Measurements from ENCODE around the gene SPATS1.
"Not testable (repeated sequence)": the region's sequence is repeated elsewhere in the genome, so short reads cannot be mapped to it uniquely, and the experiment has no call there.

SPATS1 gene

DNA sequence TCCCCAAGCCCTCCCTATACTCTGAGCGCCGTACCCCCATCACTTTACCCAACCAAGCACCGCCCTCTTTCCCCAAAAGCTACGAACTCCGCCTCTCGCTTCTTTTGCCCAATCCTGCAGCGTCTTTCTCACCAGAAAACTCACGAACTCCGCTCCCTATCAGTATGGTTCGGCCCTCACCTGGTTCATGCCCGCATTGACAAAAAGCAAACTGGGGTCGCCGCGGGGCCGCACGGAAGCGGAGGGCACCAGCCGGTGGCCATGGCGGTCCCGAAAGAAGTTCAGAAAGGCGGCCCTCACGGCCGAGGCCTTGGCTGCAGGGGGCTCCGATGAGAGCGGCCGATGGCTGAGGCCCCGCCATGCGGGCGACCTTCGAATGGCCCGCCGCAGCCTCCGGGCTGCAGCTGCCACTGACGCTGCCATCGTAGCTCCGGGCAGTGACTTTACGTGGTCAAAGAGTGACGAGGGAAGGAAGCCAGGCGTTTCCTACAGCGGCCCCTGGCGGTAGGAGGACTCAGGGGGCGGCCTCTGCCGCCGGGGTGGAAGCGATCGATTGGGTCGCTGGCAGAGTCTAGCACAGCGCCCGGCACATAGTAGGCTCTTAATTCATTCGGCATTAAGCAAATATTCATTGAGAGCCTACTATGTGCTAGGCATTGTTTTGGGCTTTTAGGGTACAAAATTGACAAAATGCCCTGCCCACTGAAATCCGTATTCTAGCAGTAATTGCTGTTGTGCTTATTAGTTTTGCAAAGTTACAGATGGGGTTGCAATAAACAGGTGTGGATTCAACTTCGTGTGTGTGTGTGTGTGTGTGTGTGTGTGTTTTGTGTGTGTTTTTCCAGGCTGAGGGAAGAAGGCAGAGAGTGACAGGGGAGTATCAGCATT, 29.3 kb upstream of the SPATS1 start, which contains the start of gene AARS2:
AARS2 (minus strand) TSS at position 447 of the 888 bp plus-strand sequence; CDS start at position 423, 24 bp downstream.
- DNase-seq = peak; percentile 88 to 93

GRCh38 chr6:44314657-44315056, 27.8 kb upstream of the SPATS1 start:
- DNase-seq = not testable (repeated sequence)

DNA sequence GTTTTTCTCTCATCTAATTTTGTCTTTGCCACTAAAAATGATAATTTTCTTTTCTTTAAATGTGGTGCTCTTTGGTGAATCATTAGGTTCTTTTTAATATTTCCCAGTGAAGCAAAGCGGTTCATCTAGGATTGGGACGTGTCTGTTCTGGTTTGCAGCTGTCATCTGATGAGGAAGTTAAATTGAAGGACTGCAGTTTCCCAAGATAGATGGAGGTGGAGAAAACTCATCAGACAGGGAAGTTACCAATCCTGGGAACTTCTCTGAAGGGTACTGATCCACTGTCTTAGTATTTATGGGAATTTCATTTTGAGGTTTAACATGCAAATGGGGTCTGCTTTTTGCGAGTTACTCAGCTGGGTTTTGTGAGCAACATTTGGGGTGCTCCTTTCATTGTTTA, 26.9 kb upstream of the SPATS1 start:
- DNase-seq = no peak

- DNase-seq = no peak
These were observed 26.5 kb upstream of the SPATS1 start for GRCh38 chr6:44315951-44316350.

DNA sequence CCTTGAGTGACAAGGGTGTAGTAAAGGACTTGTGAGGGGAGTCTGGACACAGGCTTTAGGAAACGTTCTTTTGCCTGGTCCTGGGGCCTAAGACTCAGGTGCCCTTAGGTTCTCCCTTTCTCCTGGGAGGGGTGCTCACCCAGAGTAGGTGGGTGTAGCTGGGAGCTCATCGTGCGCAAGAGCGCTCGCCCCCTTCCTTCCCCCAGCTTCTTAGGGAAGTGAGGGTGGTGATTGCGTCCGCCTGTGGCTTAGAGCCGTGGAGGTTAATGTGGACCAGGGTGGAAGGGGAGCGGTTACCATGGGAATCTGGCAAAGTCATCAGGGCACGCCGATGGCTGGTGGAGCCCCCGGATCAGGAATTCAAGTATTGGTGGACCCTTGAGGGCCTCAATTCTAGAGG, 26.0 kb upstream of the SPATS1 start:
- DNase-seq = no peak

DNA sequence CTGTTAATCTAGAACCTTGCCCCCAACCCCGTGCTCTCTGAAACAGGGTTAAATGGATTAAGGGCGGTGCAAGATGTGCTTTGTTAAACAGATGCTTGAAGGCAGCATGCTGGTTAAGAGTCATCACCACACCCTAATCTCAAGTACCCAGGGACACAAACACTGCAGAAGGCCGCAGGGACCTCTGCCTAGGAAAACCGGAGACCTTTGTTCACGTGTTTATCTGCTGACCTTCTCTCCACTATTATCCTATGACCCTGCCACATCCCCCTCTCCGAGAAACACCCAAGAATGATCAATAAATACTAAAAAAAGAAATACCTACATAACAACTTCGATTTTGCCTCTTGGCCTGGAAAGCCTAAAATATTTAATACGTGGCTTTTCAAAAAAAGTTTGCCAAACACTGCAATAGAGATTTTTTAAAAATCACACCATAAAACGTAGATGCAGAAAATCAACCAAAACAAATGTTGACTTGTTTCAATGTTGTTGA, 25.3 kb upstream of the SPATS1 start:
- DNase-seq = not testable (repeated sequence)

DNA sequence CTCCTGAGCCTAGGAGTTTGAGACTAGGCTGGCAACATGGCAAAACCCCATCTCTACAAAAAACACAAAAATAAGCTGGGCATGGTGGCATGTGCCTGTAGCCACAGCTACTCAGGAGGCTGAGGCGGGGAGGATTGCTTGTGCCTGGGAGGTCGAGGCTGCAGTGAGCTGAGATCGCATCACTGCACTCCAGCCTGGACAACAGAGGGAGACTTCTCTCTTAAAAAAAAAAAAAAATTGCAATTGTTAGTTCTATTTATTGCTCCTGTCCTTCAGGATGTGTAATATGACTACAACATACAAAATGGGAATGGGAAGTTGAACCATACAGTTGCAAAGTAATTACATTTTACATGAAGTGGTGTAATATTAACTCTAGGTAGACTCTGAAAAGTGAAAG, 21.2 kb upstream of the SPATS1 start:
- DNase-seq = no peak

- DNase-seq = no peak
These were observed 15.4 kb upstream of the SPATS1 start for GRCh38 chr6:44327096-44327495.

- no peak for DNase-seq
These were observed 14.7 kb upstream of the SPATS1 start for GRCh38 chr6:44327760-44328159.

GRCh38 chr6:44328203-44328602, 14.2 kb upstream of the SPATS1 start:
- not testable (repeated sequence) for DNase-seq

DNA sequence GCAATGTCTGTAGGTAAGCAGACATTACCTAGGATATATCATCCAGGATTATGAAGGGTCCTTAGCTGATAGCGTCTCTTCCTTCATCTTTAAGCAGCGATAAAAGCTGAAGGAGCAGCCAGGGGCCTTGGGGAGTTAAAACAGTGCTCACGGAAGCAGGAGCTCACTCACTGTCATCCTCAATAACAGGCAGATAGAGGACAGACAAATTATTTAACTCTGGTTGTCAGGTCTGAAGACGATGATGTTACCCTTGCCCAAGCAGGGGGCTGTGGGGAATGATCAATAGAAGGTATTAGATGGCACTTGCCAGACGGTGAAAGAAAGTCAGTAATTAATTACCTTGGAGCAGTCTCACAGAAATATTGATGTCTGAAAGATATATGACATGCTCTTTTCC, 12.6 kb upstream of the SPATS1 start:
- DNase-seq = no peak

DNA sequence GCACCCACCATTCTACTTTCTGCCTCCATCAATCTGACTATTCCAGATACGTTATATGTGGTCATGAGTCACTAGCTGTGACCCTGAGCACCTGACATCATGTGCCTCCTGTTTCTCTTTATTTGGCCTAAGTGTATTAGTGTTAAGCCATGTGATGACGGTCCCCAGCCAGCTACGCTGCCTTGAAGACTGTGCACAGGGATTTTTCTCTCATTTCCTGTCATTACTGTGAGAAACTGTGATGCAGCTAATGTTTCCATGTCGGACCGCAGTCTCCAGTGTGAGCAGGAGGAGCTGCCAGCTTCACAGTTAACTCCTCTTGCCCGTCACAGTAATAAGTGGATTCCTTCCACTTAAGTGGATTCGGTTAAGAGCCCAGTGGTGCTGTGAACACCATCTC, 9.9 kb upstream of the SPATS1 start:
- DNase-seq = no peak

GRCh38 chr6:44333273-44333919, 9.1 kb upstream of the SPATS1 start:
- DNase-seq = no peak

DNA sequence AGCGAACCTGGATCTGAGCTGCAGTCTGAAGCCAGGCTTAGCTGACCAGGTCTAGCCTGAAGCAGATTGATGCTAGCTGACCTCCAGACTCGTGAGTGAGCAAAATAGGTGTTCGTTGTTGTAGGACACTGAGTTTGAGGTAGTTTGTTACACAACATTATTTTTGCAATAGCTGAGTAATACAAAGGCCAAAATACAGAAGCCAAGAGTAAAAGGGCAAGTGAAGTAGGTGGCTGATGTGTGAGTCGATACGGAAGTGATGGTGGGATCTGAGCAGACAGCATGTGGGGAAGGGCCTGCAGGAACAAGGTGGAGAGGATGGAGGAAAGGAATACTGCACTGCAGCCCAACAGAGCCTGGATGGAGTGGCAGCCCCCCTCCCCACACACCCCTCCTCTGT, 8.5 kb upstream of the SPATS1 start:
- no peak for DNase-seq

DNA sequence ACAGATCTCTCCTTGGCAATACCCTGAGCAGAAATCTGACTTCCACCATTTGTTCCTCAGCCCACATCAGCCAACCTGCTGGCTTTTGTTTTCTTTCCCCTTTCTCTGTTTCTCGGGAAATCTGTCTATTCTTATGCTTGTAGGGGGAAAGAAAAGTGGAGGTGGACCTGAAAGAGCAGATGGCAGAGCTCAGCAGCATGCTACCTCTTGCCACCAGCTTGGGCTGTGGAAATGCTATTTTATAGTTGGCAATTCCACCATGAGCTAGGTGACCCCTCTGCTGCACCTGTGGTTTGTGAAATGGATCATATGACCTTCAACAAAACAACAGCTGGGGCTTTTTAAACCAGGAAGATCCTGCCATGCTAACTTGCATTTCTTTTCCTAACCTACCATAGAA, 6.8 kb upstream of the SPATS1 start:
- DNase-seq = no peak

- peak; percentile 61 to 65 for DNase-seq
These were observed 4.0 kb upstream of the SPATS1 start for GRCh38 chr6:44338228-44339122.

DNA sequence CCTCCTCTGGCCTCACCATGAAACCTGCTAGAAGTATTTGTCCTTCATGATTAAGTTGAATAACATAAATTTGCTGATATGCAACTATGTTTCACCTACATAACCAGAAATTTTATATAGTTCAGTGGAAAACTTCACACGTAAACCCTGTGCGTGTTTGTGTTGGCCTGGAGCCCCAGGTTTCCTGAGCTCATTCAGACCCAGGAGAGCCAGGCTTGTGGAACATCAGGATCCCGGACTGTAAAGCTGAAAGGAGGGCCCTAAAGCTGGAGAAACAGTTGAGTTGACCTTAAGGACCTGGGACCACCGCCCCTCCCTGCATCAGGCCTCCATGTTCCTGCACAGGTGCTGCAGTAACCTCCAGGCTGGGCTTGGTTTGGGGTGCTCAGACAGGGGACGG, 3.1 kb upstream of the SPATS1 start:
- DNase-seq = no peak

- no peak for DNase-seq
These were observed 2.5 kb upstream of the SPATS1 start for GRCh38 chr6:44339763-44340625.

DNA sequence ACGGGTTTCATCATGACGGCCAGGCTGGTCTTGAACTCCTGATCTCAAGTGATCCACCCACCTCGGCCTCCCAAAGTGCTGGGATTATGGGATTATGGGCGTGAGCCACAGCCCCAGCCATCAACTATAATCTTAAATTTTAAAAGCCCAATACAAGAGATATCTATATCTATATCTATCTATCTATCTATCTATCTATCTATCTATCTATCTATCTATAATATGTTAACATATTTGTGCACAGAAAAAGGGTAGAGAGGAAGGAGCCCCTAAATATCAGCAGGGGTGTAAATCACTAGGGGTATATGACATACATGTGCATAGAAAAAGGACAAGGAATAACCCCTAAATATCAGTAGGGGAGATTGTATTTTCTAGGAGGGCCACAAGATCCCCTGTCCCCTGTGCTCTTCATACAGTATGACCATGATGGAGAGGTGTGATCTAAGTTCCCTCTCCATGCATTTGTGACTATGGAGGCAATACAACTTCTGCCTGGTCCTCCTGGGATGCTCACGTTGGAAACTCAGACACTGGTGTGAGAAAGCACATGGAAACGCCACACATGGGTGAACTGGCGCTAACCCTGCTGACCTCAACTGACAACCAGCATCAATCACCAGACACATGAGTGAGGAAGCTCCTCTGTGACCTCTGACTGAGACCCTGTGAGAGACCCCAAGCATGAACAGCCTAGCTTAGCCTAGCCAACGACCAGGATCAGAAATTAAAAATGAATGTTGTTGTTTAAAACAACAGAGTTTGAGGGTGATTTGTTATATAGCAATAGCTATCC, 1.2 kb upstream of the SPATS1 start:
- DNase-seq = no peak

GRCh38 chr6:44342052-44342451, 398 bp upstream of the SPATS1 start:
- DNase-seq = no peak

- DNase-seq = not testable (repeated sequence)
These were observed 4.4 kb downstream of the SPATS1 start for GRCh38 chr6:44346818-44347217.

Data from activated CD4-positive, alpha-beta T cell treated with anti-CD3 and anti-CD28 coated beads, Interleukin-2, amount 50 U/mL, for 4 hours (primary cell).